Liver (tissue), 3 donors: ENCODE results near the gene TRIM45.

Source experiments
- FOXA1 ChIP-seq: IDR thresholded peaks from 2 replicates; pipeline ENCODE4 v1.6.1; 2016; ENCODE audit warnings: antibody characterized with exemption
- GABPA ChIP-seq, 2 donors: IDR thresholded peaks in 1 of 2; conservative IDR thresholded peaks in 1 of 2; 2 replicates each; pipeline ENCODE4 v1.6.1; 2016; ENCODE audit warnings: antibody characterized with exemption in 2 of 2, mild to moderate bottlenecking in 1 of 2, moderate library complexity in 1 of 2
- JUND ChIP-seq, 2 donors: IDR thresholded peaks; 2 replicates each; pipeline ENCODE4 v1.6.1; 2016; ENCODE audit warnings: antibody characterized with exemption in 2 of 2
- TF ChIP-seq, protein P1 (sequence below): fragments of 150-350 bp; IDR thresholded peaks from 2 replicates; pipeline ENCODE4 v1.5.1; 2017; ENCODE audit warnings: improper control_type of control experiment, low read depth, low read length; ENCODE audit not compliant: missing input control
- donor health status: healthy.
- donor health status: healthy.

DNA sequence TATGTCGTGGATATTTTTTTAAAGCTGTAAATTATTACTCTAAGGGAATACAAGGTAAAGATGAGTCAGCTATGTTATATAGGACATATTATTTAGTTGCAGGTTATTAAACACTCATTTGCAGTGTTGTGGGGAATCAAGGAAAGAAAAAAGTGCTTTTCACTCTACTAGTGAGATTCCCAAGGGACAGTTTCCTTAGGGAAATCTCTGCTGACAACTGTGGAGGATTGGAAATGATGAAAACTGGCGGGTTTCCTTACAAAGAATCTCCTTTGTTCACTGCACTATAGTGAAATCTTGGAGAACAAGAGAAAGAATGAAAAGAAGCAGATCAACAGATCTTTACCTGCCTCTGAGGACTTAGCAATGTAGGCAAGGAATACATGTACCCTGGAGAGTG, 24.5 kb upstream of the TRIM45 start:
- TF ChIP-seq, protein P1, sequence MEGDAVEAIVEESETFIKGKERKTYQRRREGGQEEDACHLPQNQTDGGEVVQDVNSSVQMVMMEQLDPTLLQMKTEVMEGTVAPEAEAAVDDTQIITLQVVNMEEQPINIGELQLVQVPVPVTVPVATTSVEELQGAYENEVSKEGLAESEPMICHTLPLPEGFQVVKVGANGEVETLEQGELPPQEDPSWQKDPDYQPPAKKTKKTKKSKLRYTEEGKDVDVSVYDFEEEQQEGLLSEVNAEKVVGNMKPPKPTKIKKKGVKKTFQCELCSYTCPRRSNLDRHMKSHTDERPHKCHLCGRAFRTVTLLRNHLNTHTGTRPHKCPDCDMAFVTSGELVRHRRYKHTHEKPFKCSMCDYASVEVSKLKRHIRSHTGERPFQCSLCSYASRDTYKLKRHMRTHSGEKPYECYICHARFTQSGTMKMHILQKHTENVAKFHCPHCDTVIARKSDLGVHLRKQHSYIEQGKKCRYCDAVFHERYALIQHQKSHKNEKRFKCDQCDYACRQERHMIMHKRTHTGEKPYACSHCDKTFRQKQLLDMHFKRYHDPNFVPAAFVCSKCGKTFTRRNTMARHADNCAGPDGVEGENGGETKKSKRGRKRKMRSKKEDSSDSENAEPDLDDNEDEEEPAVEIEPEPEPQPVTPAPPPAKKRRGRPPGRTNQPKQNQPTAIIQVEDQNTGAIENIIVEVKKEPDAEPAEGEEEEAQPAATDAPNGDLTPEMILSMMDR = no peak
- TF ChIP-seq JUND (IDR thresholded peaks at IDR 0.05) (no peak), GABPA (IDR thresholded peaks at IDR 0.05 in 1 of 2, conservative IDR thresholded peaks at IDR 0.05 in 1 of 2) (no peak), FOXA1 (no peak)
